Measurements from ENCODE around the gene NLRC5.
"Not testable (repeated sequence)": the region's sequence is repeated elsewhere in the genome, so short reads cannot be mapped to it uniquely, and the experiment has no call there.

NLRC5 gene

GRCh38 chr16:56964243-56965148 is 24.9 kb upstream of the NLRC5 start:
- peak in 10 of 14 donors; percentile 9 to 76 (median 28) for DNase-seq

GRCh38 chr16:56965149-56966092 is 23.9 kb upstream of the NLRC5 start:
- DNase-seq: peak in 8 of 14 donors; percentile 7 to 43 (median 30)

GRCh38 chr16:56966093-56966475 is 23.3 kb upstream of the NLRC5 start:
- DNase-seq: no peak

GRCh38 chr16:56967733-56968132 is 21.6 kb upstream of the NLRC5 start:
- DNase-seq: no peak

- no peak for DNase-seq
Measured at GRCh38 chr16:56969769-56970168, 19.6 kb upstream of the NLRC5 start.

- no peak for DNase-seq
Measured at GRCh38 chr16:56970934-56971767, 18.2 kb upstream of the NLRC5 start.

- DNase-seq: no peak
Measured at GRCh38 chr16:56971768-56972043, 17.7 kb upstream of the NLRC5 start.

- DNase-seq: no peak
Measured at GRCh38 chr16:56972403-56973293, 16.7 kb upstream of the NLRC5 start.

GRCh38 chr16:56973294-56973689 is 16.1 kb upstream of the NLRC5 start:
- no peak for DNase-seq

GRCh38 chr16:56973899-56974298 is 15.5 kb upstream of the NLRC5 start:
- DNase-seq: not testable (repeated sequence)

GRCh38 chr16:56974549-56975300 is 14.6 kb upstream of the NLRC5 start:
- DNase-seq: no peak

GRCh38 chr16:56975714-56976113 is 13.6 kb upstream of the NLRC5 start:
- DNase-seq: no peak

- no peak for DNase-seq
Measured at GRCh38 chr16:56977216-56977615, 12.1 kb upstream of the NLRC5 start.

- DNase-seq: no peak
Measured at GRCh38 chr16:56977823-56978430, 11.4 kb upstream of the NLRC5 start.

- DNase-seq: no peak
Measured at GRCh38 chr16:56980201-56980535, 9.2 kb upstream of the NLRC5 start.

- no peak for DNase-seq
Measured at GRCh38 chr16:56980792-56981724, 8.3 kb upstream of the NLRC5 start.

- no peak for DNase-seq
Measured at GRCh38 chr16:56981729-56982271, 7.6 kb upstream of the NLRC5 start.

GRCh38 chr16:56982695-56983094 is 6.7 kb upstream of the NLRC5 start:
- no peak for DNase-seq

- DNase-seq: no peak
Measured at GRCh38 chr16:56983211-56983751, 6.1 kb upstream of the NLRC5 start.
